CD4-positive, alpha-beta T cell (primary cell): ENCODE measurements around the gene DOCK8. TPM values are rescaled to one million over a fixed set of nuclear protein-coding genes. Genes with fewer than 3 reads are reported as not detected.

Experiments
- ATAC-seq: fragments of 200-7000 bp; cut with Tn5 transposase; one replicate; pipeline ENCODE4 v1.10.0; 2022; ENCODE audit warnings: mild to moderate bottlenecking; ENCODE audit not compliant: poor library complexity
- CTCF ChIA-PET: fragments of 350-600 bp; sonication (Branson Sonifier 250); formaldehyde crosslinking; loops from one replicate; lab custom pipeline; 2021; ENCODE audit warnings: antibody characterized with exemption, inconsistent platforms; lab: Charles Lee
- POLR2A ChIA-PET: fragments of 350-600 bp; sonication (Branson Sonifier 250); formaldehyde crosslinking; loops from one replicate; lab custom pipeline; 2021; ENCODE audit warnings: antibody characterized with exemption, inconsistent platforms; lab: Charles Lee
- DNase-seq, 14 experiments: peaks; one replicate each; pipeline ENCODE4 v3.0.0-alpha.2; 2013 to 2020; ENCODE audit warnings: mixed read lengths in 2 of 14
- H3K27ac ChIP-seq, 2 donors: one replicate each; pipeline versions ENCODE4 v1.5.1 to v1.7.0; 2013; ENCODE audit warnings: low read length in 2 of 2, low read depth in 1 of 2, mild to moderate bottlenecking in 1 of 2
- H3K27me3 ChIP-seq, 2 experiments: 1 replicate in 1 of 2; 2 replicates in 1 of 2; pipeline versions ENCODE4 v1.6.1 to v1.7.0; 2013; ENCODE audit warnings: low read length in 2 of 2, control low read depth in 1 of 2, mild to moderate bottlenecking in 1 of 2, moderate library complexity in 1 of 2; ENCODE audit not compliant: insufficient read depth in 2 of 2, control insufficient read depth in 1 of 2
- H3K36me3 ChIP-seq: one replicate; pipeline ENCODE4 v1.6.1; 2013; ENCODE audit warnings: low read length, control low read depth; ENCODE audit not compliant: insufficient read depth
- H3K4me1 ChIP-seq: one replicate; pipeline ENCODE4 v1.6.1; 2013; ENCODE audit warnings: low read length, control low read depth; ENCODE audit not compliant: insufficient read depth
- H3K4me3 ChIP-seq: one replicate; pipeline ENCODE4 v1.5.1; 2013; ENCODE audit warnings: mild to moderate bottlenecking, low read length, moderate library complexity
- H3K9me3 ChIP-seq, 2 experiments: 1 replicate in 1 of 2; 2 replicates in 1 of 2; pipeline versions ENCODE4 v1.6.1 to v1.7.0; 2013; ENCODE audit warnings: low read length in 2 of 2, mild to moderate bottlenecking in 2 of 2, control low read depth in 1 of 2, moderate library complexity in 1 of 2; ENCODE audit not compliant: control insufficient read depth in 1 of 2, insufficient read depth in 1 of 2
- H3K27ac Mint-ChIP-seq: one replicate; pipeline ENCODE4 v1.8.0; 2020; ENCODE audit warnings: mixed read lengths
- H3K27me3 Mint-ChIP-seq: one replicate; pipeline ENCODE4 v1.8.0; 2021; ENCODE audit warnings: mixed read lengths
- H3K36me3 Mint-ChIP-seq: one replicate; pipeline ENCODE4 v1.8.0; 2021; ENCODE audit warnings: low read depth, mixed read lengths
- H3K4me1 Mint-ChIP-seq: one replicate; pipeline ENCODE4 v1.8.0; 2021; ENCODE audit warnings: low read depth, mixed read lengths
- H3K4me3 Mint-ChIP-seq: one replicate; pipeline ENCODE4 v1.8.0; 2020; ENCODE audit warnings: mild to moderate bottlenecking, mixed read lengths
- H3K9me3 Mint-ChIP-seq: one replicate; pipeline ENCODE4 v1.8.0; 2020; ENCODE audit warnings: mixed read lengths
- CTCF ChIP-seq: fragments of 200-600 bp; IDR thresholded peaks from one replicate; pipeline ENCODE4 v1.8.0; 2022; ENCODE audit warnings: antibody characterized with exemption, mild to moderate bottlenecking
- intact Hi-C, 2 experiments: fragments of 100-400 bp; cut with DNase I in 1 of 2; cut with micrococcal nuclease in 1 of 2; formaldehyde crosslinking; loops; one replicate each; pipeline versions ENCODE4 v1.15.1 to v1.9.0; 2023 to 2025; cut with DNase I, micrococcal nuclease
- total RNA-seq, 174 experiments: library from RNA in 2 of 174; stranded (reverse) in 2 of 174; gene quantifications; one replicate each; pipeline ENCODE4 v1.2.3 and lab custom pipeline; 2021 to 2026

DOCK8 gene
- total RNA-seq, 2 experiments from 2014 or later = 123 to 126 TPM

- intact Hi-C loops = no loop called here
- H3K27ac Mint-ChIP-seq = peak overlapping the region; percentile 82
- H3K27me3 Mint-ChIP-seq = no peaks in the 10 kb centered on the region
- H3K4me3 Mint-ChIP-seq = no peak overlapping the region
- POLR2A ChIA-PET = interaction anchor here (1.0 kb wide), 1 partner anchor 16 kb away, joined by 3 read pairs; no protein-coding TSS in a partner anchor
- H3K4me1 Mint-ChIP-seq = peaks cover 56% of the 10 kb centered on the region
- no peaks in the 10 kb centered on the region for H3K9me3 Mint-ChIP-seq
- peaks cover 86% of the 10 kb centered on the region for H3K36me3 Mint-ChIP-seq
- H3K36me3 ChIP-seq = peaks cover 74% of the 10 kb centered on the region
- peak overlapping the region in 1 of 2 donors; percentile 5 for H3K27ac ChIP-seq
- H3K4me3 ChIP-seq = no peak overlapping the region
- no peaks in the 10 kb centered on the region for H3K9me3 ChIP-seq
- CTCF ChIA-PET = interaction anchor here (0.6 to 1.2 kb wide), 3 partner anchors 15 to 126 kb away, joined by 3 read pairs; no protein-coding TSS in a partner anchor
- TF ChIP-seq CTCF = no peak
- no peaks in the 10 kb centered on the region for H3K27me3 ChIP-seq
- ATAC-seq (no peak), DNase-seq (no peak)
- H3K4me1 ChIP-seq = peaks cover 19% of the 10 kb centered on the region
Measured at GRCh38 chr9:296411-296810, 81.7 kb downstream of the DOCK8 start.

- Histone ChIP-seq H3K4me3 (no peak overlapping the region), H3K27me3 (no peaks in the 10 kb centered on the region), H3K27ac (peak overlapping the region in 1 of 2 donors; percentile 5), H3K4me1 (peaks cover 19% of the 10 kb centered on the region), H3K9me3 (no peaks in the 10 kb centered on the region), H3K36me3 (peaks cover 77% of the 10 kb centered on the region)
- peak overlapping the region; percentile 82 for H3K27ac Mint-ChIP-seq
- H3K9me3 Mint-ChIP-seq = no peaks in the 10 kb centered on the region
- intact Hi-C loops = no loop called here
- peaks cover 94% of the 10 kb centered on the region for H3K36me3 Mint-ChIP-seq
- TF ChIP-seq CTCF = no peak
- peaks cover 66% of the 10 kb centered on the region for H3K4me1 Mint-ChIP-seq
- ATAC-seq (peak; percentile 55), DNase-seq (peak in 4 of 14 experiments; percentile 40 to 75 (median 53))
- POLR2A ChIA-PET = interaction anchor here (0.8 kb wide), 1 partner anchor 25 kb away, joined by 4 read pairs; no protein-coding TSS in a partner anchor
- CTCF ChIA-PET = interaction anchor here (0.6 to 1.3 kb wide), 2 partner anchors 10 to 125 kb away, joined by 3 to 4 read pairs; no protein-coding TSS in a partner anchor
- no peaks in the 10 kb centered on the region for H3K27me3 Mint-ChIP-seq
- H3K4me3 Mint-ChIP-seq = no peak overlapping the region
Measured at GRCh38 chr9:297104-297972, 82.7 kb downstream of the DOCK8 start.

- H3K27ac Mint-ChIP-seq = peak overlapping the region; percentile 86
- no peaks in the 10 kb centered on the region for H3K4me1 ChIP-seq
- no peak overlapping the region for H3K27ac ChIP-seq
- H3K27me3 Mint-ChIP-seq = no peaks in the 10 kb centered on the region
- DNase-seq (no peak), ATAC-seq (no peak)
- no peaks in the 10 kb centered on the region for H3K9me3 Mint-ChIP-seq
- H3K36me3 ChIP-seq = peaks cover 82% of the 10 kb centered on the region
- no peaks in the 10 kb centered on the region for H3K27me3 ChIP-seq
- H3K4me1 Mint-ChIP-seq = peaks cover 41% of the 10 kb centered on the region
- no peak for TF ChIP-seq CTCF
- peaks cover 94% of the 10 kb centered on the region for H3K36me3 Mint-ChIP-seq
- no peaks in the 10 kb centered on the region for H3K9me3 ChIP-seq
- POLR2A ChIA-PET = no interaction called here
- no peak overlapping the region for H3K4me3 ChIP-seq
- intact Hi-C loops = no loop called here
- H3K4me3 Mint-ChIP-seq = no peak overlapping the region
- CTCF ChIA-PET = interaction anchor here (1.0 kb wide), 1 partner anchor 89 kb away, joined by 3 read pairs; the partner anchor contains the start of gene DOCK8
Measured at GRCh38 chr9:303502-303901, 88.8 kb downstream of the DOCK8 start.
